Transverse colon (tissue), 4 donors: ENCODE data around the gene CPSF6. TPM values are rescaled to one million over a fixed set of nuclear protein-coding genes. Genes with fewer than 3 reads are reported as not detected.

Source experiments
- DNase-seq: peaks from one replicate; pipeline ENCODE4 v3.0.0-alpha.2; 2019
- H3K27ac ChIP-seq, 4 donors: fragments of 200-600 bp; sonication (generic); 2 replicates each; pipeline ENCODE4 v1.5.1; 2016 to 2018; ENCODE audit warnings: inconsistent platforms in 4 of 4
- H3K27me3 ChIP-seq: fragments of 200-600 bp; sonication (generic); 2 replicates; pipeline ENCODE4 v1.5.1; 2017; ENCODE audit warnings: inconsistent platforms
- H3K36me3 ChIP-seq, 4 donors: fragments of 200-600 bp; sonication (generic); 2 replicates each; pipeline ENCODE4 v1.5.1; 2017 to 2019; ENCODE audit warnings: inconsistent platforms in 4 of 4
- H3K4me1 ChIP-seq, 4 donors: fragments of 200-600 bp; sonication (generic); 2 replicates each; pipeline ENCODE4 v1.5.1; 2017 to 2020; ENCODE audit warnings: inconsistent platforms in 4 of 4
- H3K4me3 ChIP-seq, 4 donors: fragments of 200-600 bp; sonication (generic); 1 replicate in 1 of 4; 2 replicates in 3 of 4; pipeline versions ENCODE4 v1.5.1 to v1.6.1; 2017 to 2019; ENCODE audit warnings: inconsistent platforms in 4 of 4
- H3K9me3 ChIP-seq, 2 donors: fragments of 200-600 bp; sonication (generic); 2 replicates each; pipeline ENCODE4 v1.5.1; 2017 to 2019; ENCODE audit warnings: inconsistent platforms in 2 of 2
- EP300 ChIP-seq: sonication (generic); formaldehyde crosslinking; IDR thresholded peaks from one replicate; pipeline ENCODE4 v1.6.1; 2017; ENCODE audit warnings: antibody characterized with exemption, low read depth
- POLR2A ChIP-seq: fragments of 450-650 bp; IDR thresholded peaks from one replicate; pipeline ENCODE4 v1.6.1; 2016; ENCODE audit warnings: antibody characterized with exemption, mild to moderate bottlenecking, moderate library complexity
- POLR2AphosphoS5 ChIP-seq, 3 donors: sonication (generic); formaldehyde crosslinking; IDR thresholded peaks; one replicate each; pipeline ENCODE4 v1.6.1; 2016; ENCODE audit warnings: antibody characterized with exemption in 3 of 3
- WGBS, 2 donors: methylation state at CpG; one replicate each; pipeline ENCODE4 v1.1.5; 2018; ENCODE audit warnings: low coverage in 1 of 2; 5-methylcytosine and 5-hydroxymethylcytosine counted together
- in situ Hi-C, 4 donors: fragments of 200-750 bp; cut with MboI; loops; one replicate each; pipeline versions ENCODE4 v1.15.0 to v1.15.1; 2017; ENCODE audit warnings: low sequenced_read_pairs in 3 of 4, low pct_ligation_motif_present in 1 of 4, low pct_unique_long_range_greater_than_20kb in 1 of 4
- intact Hi-C: fragments of 100-400 bp; cut with DNase I; formaldehyde crosslinking; loops from one replicate; pipeline ENCODE4 v1.15.1; 2023; ENCODE audit warnings: low total_unique reads
- total RNA-seq, 4 donors: library from RNA; depleted of rRNA; stranded (reverse); fragments of >200 nt; gene quantifications; one replicate each; pipeline ENCODE4 v1.1.0, GENCODE V29; 2016
- TF ChIP-seq, protein P1 (sequence below), 5 experiments: fragments of 200-600 bp in 3 of 5; fragments of 450-650 bp in 2 of 5; sonication (generic) in 3 of 5; IDR thresholded peaks; 1 replicate in 2 of 5; 2 replicates in 3 of 5; pipeline ENCODE4 v1.5.1; 2016 to 2017; ENCODE audit warnings: antibody characterized with exemption in 5 of 5, inconsistent platforms in 3 of 5, mild to moderate bottlenecking in 2 of 5, moderate library complexity in 1 of 5

The CPSF6 gene
- total RNA-seq, 4 donors from 2014 or later, result 26.1 to 46.0 (median 33.8) TPM

GRCh38 chr12:69210661-69211060, 28.7 kb upstream of the CPSF6 start:
- H3K4me1 ChIP-seq, result no peaks in the 10 kb centered on the region

DNA sequence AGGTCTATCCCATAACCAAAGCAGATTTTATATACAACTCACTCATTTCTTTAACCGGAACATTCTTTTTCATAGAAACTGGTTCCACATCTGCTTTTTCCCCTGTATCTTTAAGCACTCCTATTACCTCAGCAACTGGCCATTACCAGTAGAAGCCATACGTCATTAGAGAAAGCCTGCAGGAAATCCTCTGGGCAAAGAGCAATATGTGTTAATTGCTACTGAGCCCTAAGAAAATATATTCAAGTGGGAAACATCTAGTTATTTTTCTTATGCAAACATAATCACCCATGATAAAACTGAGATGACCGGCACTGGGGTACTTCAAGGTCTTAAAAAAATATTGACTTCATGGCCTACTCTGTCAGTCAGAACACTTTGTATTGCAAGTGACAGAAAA, 28.2 kb upstream of the CPSF6 start:
- intact Hi-C loops (no loop called here), in situ Hi-C loops (no loop called here)
- Histone ChIP-seq H3K4me1 (no peaks in the 10 kb centered on the region), H3K4me3 (no peak overlapping the region), H3K27ac (no peak overlapping the region), H3K27me3 (no peaks in the 10 kb centered on the region), H3K36me3 (no peaks in the 10 kb centered on the region), H3K9me3 (no peaks in the 10 kb centered on the region)
- TF ChIP-seq EP300 (no peak), POLR2A (no peak), POLR2AphosphoS5 (IDR thresholded peaks at IDR 0.05) (no peak)
- TF ChIP-seq, protein P1, sequence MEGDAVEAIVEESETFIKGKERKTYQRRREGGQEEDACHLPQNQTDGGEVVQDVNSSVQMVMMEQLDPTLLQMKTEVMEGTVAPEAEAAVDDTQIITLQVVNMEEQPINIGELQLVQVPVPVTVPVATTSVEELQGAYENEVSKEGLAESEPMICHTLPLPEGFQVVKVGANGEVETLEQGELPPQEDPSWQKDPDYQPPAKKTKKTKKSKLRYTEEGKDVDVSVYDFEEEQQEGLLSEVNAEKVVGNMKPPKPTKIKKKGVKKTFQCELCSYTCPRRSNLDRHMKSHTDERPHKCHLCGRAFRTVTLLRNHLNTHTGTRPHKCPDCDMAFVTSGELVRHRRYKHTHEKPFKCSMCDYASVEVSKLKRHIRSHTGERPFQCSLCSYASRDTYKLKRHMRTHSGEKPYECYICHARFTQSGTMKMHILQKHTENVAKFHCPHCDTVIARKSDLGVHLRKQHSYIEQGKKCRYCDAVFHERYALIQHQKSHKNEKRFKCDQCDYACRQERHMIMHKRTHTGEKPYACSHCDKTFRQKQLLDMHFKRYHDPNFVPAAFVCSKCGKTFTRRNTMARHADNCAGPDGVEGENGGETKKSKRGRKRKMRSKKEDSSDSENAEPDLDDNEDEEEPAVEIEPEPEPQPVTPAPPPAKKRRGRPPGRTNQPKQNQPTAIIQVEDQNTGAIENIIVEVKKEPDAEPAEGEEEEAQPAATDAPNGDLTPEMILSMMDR (IDR thresholded peaks at IDR 0.05), result no peak
- no peak for DNase-seq
- WGBS, 2 donors, result 49 to 67% methylated on average over 3 of the region's 3 CpGs

More at GRCh38 chr12:69210661-69211060, 28.7 kb upstream of the CPSF6 start:
- 57 to 71% methylated on average over 3 of the region's 3 CpGs for WGBS, 2 donors
- TF ChIP-seq POLR2AphosphoS5 (IDR thresholded peaks at IDR 0.05) (no peak), POLR2A (no peak), EP300 (no peak)
- TF ChIP-seq, protein P1 (IDR thresholded peaks at IDR 0.05), result no peak
- H3K4me3 ChIP-seq, result no peak overlapping the region
- H3K36me3 ChIP-seq, result no peaks in the 10 kb centered on the region
- in situ Hi-C loops, result no loop called here
- DNase-seq, result no peak
- no peak overlapping the region for H3K27ac ChIP-seq
- no peaks in the 10 kb centered on the region for H3K27me3 ChIP-seq
- no peaks in the 10 kb centered on the region for H3K9me3 ChIP-seq
- intact Hi-C loops, result no loop called here

DNA sequence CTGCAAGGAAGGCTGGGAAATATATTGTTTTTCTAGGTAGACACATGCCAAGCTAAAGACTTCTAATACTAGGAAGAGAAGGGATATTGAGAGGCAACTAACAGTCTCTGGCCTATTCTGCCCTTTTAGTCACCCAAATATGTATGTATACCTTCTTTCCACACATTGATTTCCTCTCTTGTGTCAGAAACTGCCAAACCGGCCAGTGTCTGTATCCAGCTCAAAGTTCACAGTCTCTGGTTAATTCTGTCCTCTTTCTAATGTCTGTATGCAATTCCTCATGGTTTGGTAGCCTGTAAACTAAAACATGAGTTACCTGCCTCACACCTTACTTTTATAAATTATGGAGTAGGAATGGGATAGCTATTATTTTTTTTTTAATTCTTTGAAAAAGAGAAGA, 25.2 kb upstream of the CPSF6 start:
- H3K4me1 ChIP-seq, result no peaks in the 10 kb centered on the region
- H3K36me3 ChIP-seq, result no peaks in the 10 kb centered on the region
- no peak overlapping the region for H3K27ac ChIP-seq
- H3K9me3 ChIP-seq, result no peaks in the 10 kb centered on the region
- DNase-seq, result no peak
- intact Hi-C loops (no loop called here), in situ Hi-C loops (no loop called here)
- no peaks in the 10 kb centered on the region for H3K27me3 ChIP-seq
- TF ChIP-seq EP300, result no peak
- no peak for TF ChIP-seq POLR2AphosphoS5 (IDR thresholded peaks at IDR 0.05)
- TF ChIP-seq POLR2A, result no peak
- TF ChIP-seq, protein P1 (IDR thresholded peaks at IDR 0.05), result no peak
- 69% methylated on average over 1 of the region's 1 CpG; no CpG with 5 or more reads in 1 of the 2 donors for WGBS, 2 donors
- H3K4me3 ChIP-seq, result no peak overlapping the region

GRCh38 chr12:69225251-69225910, 14.0 kb upstream of the CPSF6 start:
- WGBS, 2 donors, result 87 to 89% methylated on average over 1 of the region's 1 CpG
- intact Hi-C loops (no loop called here), in situ Hi-C loops (no loop called here)
- Histone ChIP-seq H3K9me3 (no peaks in the 10 kb centered on the region), H3K4me3 (no peak overlapping the region), H3K27ac (no peak overlapping the region), H3K4me1 (no peaks in the 10 kb centered on the region), H3K27me3 (no peaks in the 10 kb centered on the region), H3K36me3 (no peaks in the 10 kb centered on the region)
- TF ChIP-seq POLR2AphosphoS5 (IDR thresholded peaks at IDR 0.05) (no peak), EP300 (no peak), POLR2A (no peak)
- TF ChIP-seq, protein P1 (IDR thresholded peaks at IDR 0.05), result no peak
- DNase-seq, result no peak
